CD4-positive, alpha-beta T cell (primary cell): ENCODE measurements around the gene ATF1. TPM values are rescaled to one million over a fixed set of nuclear protein-coding genes. Genes with fewer than 3 reads are reported as not detected.
"Not testable (repeated sequence)": the region's sequence is repeated elsewhere in the genome, so short reads cannot be mapped to it uniquely, and the experiment has no call there.

Source experiments
- ATAC-seq: fragments of 200-7000 bp; cut with Tn5 transposase; one replicate; pipeline ENCODE4 v1.10.0; 2022; ENCODE audit warnings: mild to moderate bottlenecking; ENCODE audit not compliant: poor library complexity
- CTCF ChIA-PET: fragments of 350-600 bp; sonication (Branson Sonifier 250); formaldehyde crosslinking; loops from one replicate; lab custom pipeline; 2021; ENCODE audit warnings: antibody characterized with exemption, inconsistent platforms; lab: Charles Lee
- POLR2A ChIA-PET: fragments of 350-600 bp; sonication (Branson Sonifier 250); formaldehyde crosslinking; loops from one replicate; lab custom pipeline; 2021; ENCODE audit warnings: antibody characterized with exemption, inconsistent platforms; lab: Charles Lee
- DNase-seq, 14 experiments: peaks; one replicate each; pipeline ENCODE4 v3.0.0-alpha.2; 2013 to 2020; ENCODE audit warnings: mixed read lengths in 2 of 14
- H3K27ac ChIP-seq, 2 donors: one replicate each; pipeline versions ENCODE4 v1.5.1 to v1.7.0; 2013; ENCODE audit warnings: low read length in 2 of 2, low read depth in 1 of 2, mild to moderate bottlenecking in 1 of 2
- H3K27me3 ChIP-seq, 2 experiments: 1 replicate in 1 of 2; 2 replicates in 1 of 2; pipeline versions ENCODE4 v1.6.1 to v1.7.0; 2013; ENCODE audit warnings: low read length in 2 of 2, control low read depth in 1 of 2, mild to moderate bottlenecking in 1 of 2, moderate library complexity in 1 of 2; ENCODE audit not compliant: insufficient read depth in 2 of 2, control insufficient read depth in 1 of 2
- H3K36me3 ChIP-seq: one replicate; pipeline ENCODE4 v1.6.1; 2013; ENCODE audit warnings: low read length, control low read depth; ENCODE audit not compliant: insufficient read depth
- H3K4me1 ChIP-seq: one replicate; pipeline ENCODE4 v1.6.1; 2013; ENCODE audit warnings: low read length, control low read depth; ENCODE audit not compliant: insufficient read depth
- H3K4me3 ChIP-seq: one replicate; pipeline ENCODE4 v1.5.1; 2013; ENCODE audit warnings: mild to moderate bottlenecking, low read length, moderate library complexity
- H3K9me3 ChIP-seq, 2 experiments: 1 replicate in 1 of 2; 2 replicates in 1 of 2; pipeline versions ENCODE4 v1.6.1 to v1.7.0; 2013; ENCODE audit warnings: low read length in 2 of 2, mild to moderate bottlenecking in 2 of 2, control low read depth in 1 of 2, moderate library complexity in 1 of 2; ENCODE audit not compliant: control insufficient read depth in 1 of 2, insufficient read depth in 1 of 2
- H3K27ac Mint-ChIP-seq: one replicate; pipeline ENCODE4 v1.8.0; 2020; ENCODE audit warnings: mixed read lengths
- H3K27me3 Mint-ChIP-seq: one replicate; pipeline ENCODE4 v1.8.0; 2021; ENCODE audit warnings: mixed read lengths
- H3K36me3 Mint-ChIP-seq: one replicate; pipeline ENCODE4 v1.8.0; 2021; ENCODE audit warnings: low read depth, mixed read lengths
- H3K4me1 Mint-ChIP-seq: one replicate; pipeline ENCODE4 v1.8.0; 2021; ENCODE audit warnings: low read depth, mixed read lengths
- H3K4me3 Mint-ChIP-seq: one replicate; pipeline ENCODE4 v1.8.0; 2020; ENCODE audit warnings: mild to moderate bottlenecking, mixed read lengths
- H3K9me3 Mint-ChIP-seq: one replicate; pipeline ENCODE4 v1.8.0; 2020; ENCODE audit warnings: mixed read lengths
- intact Hi-C, 2 experiments: fragments of 100-400 bp; cut with DNase I in 1 of 2; cut with micrococcal nuclease in 1 of 2; formaldehyde crosslinking; loops; one replicate each; pipeline versions ENCODE4 v1.15.1 to v1.9.0; 2023 to 2025; cut with DNase I, micrococcal nuclease
- total RNA-seq, 174 experiments: library from RNA in 2 of 174; stranded (reverse) in 2 of 174; gene quantifications; one replicate each; pipeline ENCODE4 v1.2.3 and lab custom pipeline; 2021 to 2026
- TF ChIP-seq, protein P1 (sequence below): fragments of 200-600 bp; IDR thresholded peaks from one replicate; pipeline ENCODE4 v1.8.0; 2022; ENCODE audit warnings: antibody characterized with exemption, mild to moderate bottlenecking

The ATF1 gene
- total RNA-seq, 2 experiments from 2014 or later: 11.3 TPM

DNA sequence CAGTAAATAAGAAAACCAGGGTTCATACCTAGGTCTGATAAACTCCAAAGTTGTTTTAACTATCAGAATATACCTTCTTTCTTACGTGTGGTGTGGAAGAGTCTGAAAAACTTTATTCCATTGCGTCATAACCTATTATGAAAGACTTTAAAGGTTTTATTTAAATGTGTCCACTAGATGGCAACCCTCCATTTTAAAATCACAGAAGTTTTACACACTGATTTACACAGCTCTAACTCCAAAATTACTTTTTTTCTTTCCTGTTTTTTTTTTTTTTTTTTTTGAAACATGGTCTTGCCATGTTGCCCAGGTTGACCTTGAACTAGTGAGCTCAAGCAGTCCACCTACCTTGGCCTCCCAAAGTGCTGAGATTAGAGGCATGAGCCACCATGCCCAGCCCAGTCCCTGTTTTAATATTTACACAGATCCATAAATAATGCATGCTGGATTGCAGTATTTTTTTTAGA, 61.5 kb downstream of the ATF1 start:
- DNase-seq (peak in 3 of 14 experiments; percentile 75 to 77 (median 77)), ATAC-seq (peak; percentile 91)
- Mint-ChIP-seq H3K27me3 (no peaks in the 10 kb centered on the region), H3K27ac (peak overlapping the region; percentile 83), H3K4me1 (peaks cover 6% of the 10 kb centered on the region), H3K9me3 (no peaks in the 10 kb centered on the region), H3K36me3 (peaks cover 5% of the 10 kb centered on the region), H3K4me3 (no peak overlapping the region)
- Histone ChIP-seq H3K27ac (peak overlapping the region in 1 of 2 donors; percentile 54), H3K9me3 (no peaks in the 10 kb centered on the region), H3K36me3 (no peaks in the 10 kb centered on the region), H3K4me3 (no peak overlapping the region), H3K27me3 (peaks cover 0 to 3% of the 10 kb centered on the region in 2 experiments), H3K4me1 (peaks cover 5% of the 10 kb centered on the region)
- ChIA-PET CTCF (interaction anchor here (0.6 to 1.7 kb wide), 7 partner anchors 11 to 526 kb away, joined by 3 to 6 read pairs (median 4); partner anchors contain the start of gene SLC11A2), POLR2A (interaction anchor here (0.5 to 2.3 kb wide), 5 partner anchors 61 to 493 kb away, joined by 3 to 10 read pairs (median 4); partner anchors contain the start of gene ATF1)
- TF ChIP-seq, protein P1, sequence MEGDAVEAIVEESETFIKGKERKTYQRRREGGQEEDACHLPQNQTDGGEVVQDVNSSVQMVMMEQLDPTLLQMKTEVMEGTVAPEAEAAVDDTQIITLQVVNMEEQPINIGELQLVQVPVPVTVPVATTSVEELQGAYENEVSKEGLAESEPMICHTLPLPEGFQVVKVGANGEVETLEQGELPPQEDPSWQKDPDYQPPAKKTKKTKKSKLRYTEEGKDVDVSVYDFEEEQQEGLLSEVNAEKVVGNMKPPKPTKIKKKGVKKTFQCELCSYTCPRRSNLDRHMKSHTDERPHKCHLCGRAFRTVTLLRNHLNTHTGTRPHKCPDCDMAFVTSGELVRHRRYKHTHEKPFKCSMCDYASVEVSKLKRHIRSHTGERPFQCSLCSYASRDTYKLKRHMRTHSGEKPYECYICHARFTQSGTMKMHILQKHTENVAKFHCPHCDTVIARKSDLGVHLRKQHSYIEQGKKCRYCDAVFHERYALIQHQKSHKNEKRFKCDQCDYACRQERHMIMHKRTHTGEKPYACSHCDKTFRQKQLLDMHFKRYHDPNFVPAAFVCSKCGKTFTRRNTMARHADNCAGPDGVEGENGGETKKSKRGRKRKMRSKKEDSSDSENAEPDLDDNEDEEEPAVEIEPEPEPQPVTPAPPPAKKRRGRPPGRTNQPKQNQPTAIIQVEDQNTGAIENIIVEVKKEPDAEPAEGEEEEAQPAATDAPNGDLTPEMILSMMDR: peak; percentile 71
- intact Hi-C loops: loop anchor here (1.0 to 10.0 kb wide), 10 partner anchors 60 to 707 kb away; partner anchors contain the start of gene SLC11A2 (in 1 of the 2)

DNA sequence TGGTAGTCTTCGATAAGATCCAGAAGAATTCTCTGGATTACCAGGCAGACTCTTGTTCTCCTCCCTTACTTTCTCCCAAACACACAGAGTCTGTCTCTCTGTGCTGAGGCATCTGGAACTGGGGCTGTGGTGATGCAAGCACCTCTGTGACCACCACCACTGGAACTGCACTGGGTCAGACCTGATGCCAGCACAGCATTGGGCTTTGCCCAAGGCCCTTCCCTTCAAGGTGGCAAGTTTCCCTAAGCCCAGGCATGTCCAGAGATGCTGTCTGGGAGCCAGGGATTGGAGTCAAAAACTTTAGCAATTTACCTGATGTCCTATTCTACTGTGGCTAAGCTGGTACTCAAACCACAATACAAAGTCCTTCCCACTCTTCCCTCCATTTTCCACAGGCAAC, 64.2 kb downstream of the ATF1 start:
- peaks cover 5% of the 10 kb centered on the region for H3K27me3 Mint-ChIP-seq
- H3K9me3 ChIP-seq: no peaks in the 10 kb centered on the region
- peaks cover 6% of the 10 kb centered on the region for H3K4me1 Mint-ChIP-seq
- no peaks in the 10 kb centered on the region for H3K9me3 Mint-ChIP-seq
- no peak overlapping the region for H3K27ac Mint-ChIP-seq
- H3K36me3 Mint-ChIP-seq: no peaks in the 10 kb centered on the region
- no peaks in the 10 kb centered on the region for H3K36me3 ChIP-seq
- CTCF ChIA-PET: interaction anchor here (0.9 kb wide), 1 partner anchor 161 kb away, joined by 3 read pairs; no protein-coding TSS in a partner anchor
- TF ChIP-seq, protein P1: no peak
- H3K4me3 ChIP-seq: no peak overlapping the region
- POLR2A ChIA-PET: interaction anchor here (0.6 kb wide), 1 partner anchor 130 kb away, joined by 3 read pairs; no protein-coding TSS in a partner anchor
- no peak overlapping the region for H3K27ac ChIP-seq
- peaks cover 0 to 3% of the 10 kb centered on the region in 2 experiments for H3K27me3 ChIP-seq
- peaks cover 5% of the 10 kb centered on the region for H3K4me1 ChIP-seq
- intact Hi-C loops: loop anchor here (5.0 to 10.0 kb wide), 3 partner anchors 199 to 704 kb away; partner anchors contain the start of gene SLC11A2 (in 1 of the 2)
- ATAC-seq (no peak), DNase-seq (no peak)
- no peak overlapping the region for H3K4me3 Mint-ChIP-seq

DNA sequence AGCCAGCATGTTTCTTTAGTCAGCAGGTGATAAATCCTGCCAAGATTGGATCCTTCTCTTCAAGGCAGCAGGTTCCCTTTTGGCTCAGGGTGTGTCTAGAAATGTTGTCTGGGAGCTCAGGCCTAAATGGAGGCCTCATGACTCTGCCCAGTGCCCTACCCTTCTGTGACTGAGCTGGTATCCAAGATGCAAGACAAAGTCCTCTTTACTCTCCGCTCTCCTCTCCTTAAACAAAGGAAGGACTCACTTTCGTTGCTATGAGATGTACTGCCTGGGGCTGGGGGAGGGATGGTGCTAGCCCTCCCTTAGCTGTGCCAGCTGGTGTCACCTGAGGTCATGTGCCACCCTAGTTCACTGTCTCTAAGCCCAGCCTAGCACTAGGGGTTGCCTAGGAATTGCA, 65.0 kb downstream of the ATF1 start:
- POLR2A ChIA-PET: no interaction called here
- ATAC-seq: no peak

DNA sequence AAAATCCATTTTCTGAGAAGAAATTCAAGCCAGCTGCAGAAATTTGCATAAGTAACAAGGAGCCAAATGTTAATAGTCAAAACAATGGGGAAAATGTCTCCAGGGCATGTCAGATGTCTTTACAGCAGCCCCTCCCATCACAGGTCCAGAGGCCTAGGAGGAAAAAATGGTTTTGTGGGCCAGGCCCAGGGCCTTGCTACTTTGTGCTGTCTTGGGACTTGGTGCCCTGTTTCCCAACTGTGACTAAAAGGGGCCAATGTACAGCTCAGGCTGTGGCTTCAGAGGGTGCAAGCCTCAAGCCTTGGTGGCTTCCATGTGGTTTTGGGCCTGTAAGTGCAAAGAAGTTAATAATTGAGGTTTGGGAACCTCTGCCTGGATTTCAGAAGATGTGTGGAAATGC, 69.9 kb downstream of the ATF1 start:
- DNase-seq, H3K27me3 ChIP-seq, CTCF ChIA-PET: not testable (repeated sequence)

More for the DNA sequence above, 65.0 kb downstream of the ATF1 start:
- Histone ChIP-seq H3K36me3 (no peaks in the 10 kb centered on the region), H3K4me1 (peaks cover 5% of the 10 kb centered on the region), H3K4me3 (no peak overlapping the region), H3K9me3 (peaks cover 2 to 6% of the 10 kb centered on the region in 2 experiments), H3K27me3 (peaks cover 0 to 3% of the 10 kb centered on the region in 2 experiments), H3K27ac (no peak overlapping the region)
- Mint-ChIP-seq H3K27me3 (peaks cover 5% of the 10 kb centered on the region), H3K9me3 (no peaks in the 10 kb centered on the region), H3K27ac (no peak overlapping the region), H3K36me3 (no peaks in the 10 kb centered on the region), H3K4me1 (peaks cover 6% of the 10 kb centered on the region), H3K4me3 (no peak overlapping the region)
- no peak for DNase-seq
- intact Hi-C loops: loop anchor here (5.0 to 10.0 kb wide), 3 partner anchors 198 to 703 kb away; partner anchors contain the start of gene SLC11A2 (in 1 of the 2)
- TF ChIP-seq, protein P1: no peak
- CTCF ChIA-PET: no interaction called here

More for the DNA sequence above, 69.9 kb downstream of the ATF1 start:
- H3K4me3 ChIP-seq, H3K36me3 ChIP-seq, POLR2A ChIA-PET, intact Hi-C loops, H3K4me3 Mint-ChIP-seq, H3K27ac ChIP-seq, H3K27me3 Mint-ChIP-seq, H3K4me1 Mint-ChIP-seq, H3K36me3 Mint-ChIP-seq, H3K9me3 Mint-ChIP-seq, H3K4me1 ChIP-seq, ATAC-seq, H3K27ac Mint-ChIP-seq: not testable (repeated sequence)
- H3K9me3 ChIP-seq: peaks cover 10 to 11% of the 10 kb centered on the region in 2 experiments
